RCC 7860 (cell line): Measurements from ENCODE around the gene AASS.

Experiments used
- DNase-seq: peaks from one replicate; pipeline ENCODE4 v3.0.0-alpha.2; 2015; ENCODE audit warnings: low spot score
- FAIRE-seq: peaks from 2 replicates; lab custom pipeline; 2012; peaks lifted over from hg19 to GRCh38; lab: Jason Lieb, UNC

Gene AASS

GRCh38 chr7:122054393-122054792 lies 89.7 kb downstream of the AASS start:
- no peak for FAIRE-seq
- DNase-seq = no peak

DNA sequence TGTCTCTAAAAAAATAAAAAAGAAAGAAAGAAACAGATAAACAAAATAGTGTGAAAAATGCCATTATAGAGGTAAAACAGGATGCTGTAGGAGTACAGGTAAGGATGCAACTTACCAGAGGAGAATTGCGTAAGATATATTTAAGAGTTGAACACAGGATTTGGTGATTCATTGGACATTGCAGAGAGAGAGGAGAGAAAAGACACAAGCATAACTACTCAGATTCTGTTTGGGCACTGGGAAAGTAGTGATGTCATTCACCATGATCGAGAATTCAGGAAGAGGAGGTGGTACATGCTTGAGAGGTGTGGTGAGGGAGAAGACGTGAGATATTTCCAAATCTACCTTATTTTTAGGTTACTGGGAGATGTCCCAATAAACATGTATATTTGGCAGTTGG lies 97.6 kb downstream of the AASS start:
- DNase-seq (no peak), FAIRE-seq (no peak)

DNA sequence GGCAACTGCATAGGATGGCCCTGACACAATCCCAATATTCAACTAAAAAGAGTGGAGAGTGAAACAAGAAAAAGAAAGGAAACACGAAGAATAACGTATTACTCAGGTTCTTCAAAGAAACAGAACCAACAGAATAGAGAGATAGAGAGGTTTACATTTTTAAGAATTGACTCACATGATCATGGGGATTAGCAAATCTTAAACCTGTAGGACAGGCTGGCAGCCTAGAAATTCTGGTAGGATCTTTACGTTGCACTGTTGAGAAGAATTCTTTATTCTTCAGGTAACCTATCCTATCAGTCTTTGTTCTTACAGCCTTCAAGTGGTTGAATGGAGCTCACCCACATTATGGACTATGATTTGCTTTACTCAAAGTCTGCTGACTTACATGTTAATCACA lies 103.9 kb downstream of the AASS start:
- DNase-seq (no peak), FAIRE-seq (no peak)

GRCh38 chr7:122038904-122039303 lies 105.1 kb downstream of the AASS start:
- DNase-seq (no peak), FAIRE-seq (no peak)

DNA sequence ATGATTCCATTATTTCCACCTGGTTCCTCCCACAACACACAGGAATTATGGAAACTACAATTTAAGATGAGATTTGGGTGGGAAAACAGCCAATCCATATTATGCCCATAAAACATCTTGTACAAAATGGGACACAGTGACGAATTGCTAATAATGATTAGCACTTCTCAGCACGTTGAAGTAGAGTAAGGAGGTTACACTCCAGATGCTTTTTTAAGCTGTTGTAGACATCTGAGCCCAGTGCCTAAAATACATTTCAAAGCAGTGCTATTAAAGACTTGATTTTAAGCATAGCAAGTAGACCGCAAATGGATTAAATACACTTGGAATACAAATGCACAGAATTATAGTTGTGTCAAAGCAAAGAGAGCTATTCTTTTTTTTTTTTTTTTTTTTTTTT lies 105.9 kb downstream of the AASS start:
- FAIRE-seq = no peak
- no peak for DNase-seq

GRCh38 chr7:122035876-122036275 lies 108.2 kb downstream of the AASS start:
- no peak for FAIRE-seq
- DNase-seq = no peak

- FAIRE-seq = peak; percentile 27
These were observed 110.4 kb downstream of the AASS start for GRCh38 chr7:122033641-122034040.

GRCh38 chr7:122027058-122027457 lies 117.0 kb downstream of the AASS start:
- DNase-seq (no peak), FAIRE-seq (no peak)

More at GRCh38 chr7:122033641-122034040, 110.4 kb downstream of the AASS start:
- no peak for DNase-seq
